Stimulated activated CD4-positive, alpha-beta T cell treated with anti-CD3 and anti-CD28 coated beads, Interleukin-4, amount 100 ng/mL, for 1 hour (primary cell): ENCODE measurements around the gene SLC39A3.

Experiments
- DNase-seq: peaks from one replicate; pipeline ENCODE4 v3.0.0-alpha.2; 2020

The SLC39A3 gene

GRCh38 chr19:2744113-2744512, 4.3 kb upstream of the SLC39A3 start:
- DNase-seq = no peak

GRCh38 chr19:2743099-2743498, 3.3 kb upstream of the SLC39A3 start:
- no peak for DNase-seq

- DNase-seq = no peak
These were observed 468 bp upstream of the SLC39A3 start for GRCh38 chr19:2740314-2740656.

- DNase-seq = no peak
These were observed 3.1 kb downstream of the SLC39A3 start for GRCh38 chr19:2736550-2737190.

GRCh38 chr19:2735374-2735773, 4.4 kb downstream of the SLC39A3 start:
- DNase-seq = no peak

GRCh38 chr19:2734589-2735288, 5.1 kb downstream of the SLC39A3 start:
- no peak for DNase-seq

- DNase-seq = no peak
These were observed 5.8 kb downstream of the SLC39A3 start for GRCh38 chr19:2733930-2734588.

GRCh38 chr19:2732883-2733282, 6.9 kb downstream of the SLC39A3 start:
- no peak for DNase-seq

GRCh38 chr19:2732157-2732725, 7.6 kb downstream of the SLC39A3 start:
- no peak for DNase-seq

- no peak for DNase-seq
These were observed 8.4 kb downstream of the SLC39A3 start for GRCh38 chr19:2731181-2731995.

- DNase-seq = no peak
These were observed 9.6 kb downstream of the SLC39A3 start for GRCh38 chr19:2729943-2730818.

- DNase-seq = no peak
These were observed 10.9 kb downstream of the SLC39A3 start for GRCh38 chr19:2728783-2729387.

GRCh38 chr19:2727640-2727944, 12.2 kb downstream of the SLC39A3 start:
- no peak for DNase-seq

GRCh38 chr19:2726904-2727639, 12.7 kb downstream of the SLC39A3 start:
- no peak for DNase-seq

- no peak for DNase-seq
These were observed 13.5 kb downstream of the SLC39A3 start for GRCh38 chr19:2726160-2726855.

GRCh38 chr19:2724148-2724557, 15.7 kb downstream of the SLC39A3 start:
- DNase-seq = no peak

- no peak for DNase-seq
These were observed 16.1 kb downstream of the SLC39A3 start for GRCh38 chr19:2723747-2724146.

- DNase-seq = no peak
These were observed 16.5 kb downstream of the SLC39A3 start for GRCh38 chr19:2723345-2723715.

GRCh38 chr19:2722541-2723344, 17.1 kb downstream of the SLC39A3 start:
- DNase-seq = no peak
